NAMALWA (cell line): ENCODE results near the gene TXNDC17.
"Not testable (repeated sequence)": the region's sequence is repeated elsewhere in the genome, so short reads cannot be mapped to it uniquely, and the experiment has no call there.

Experiments used
- DNase-seq: peaks from one replicate; pipeline ENCODE4 v3.0.0-alpha.2; 2015; ENCODE audit warnings: low spot score

TXNDC17 gene

DNA sequence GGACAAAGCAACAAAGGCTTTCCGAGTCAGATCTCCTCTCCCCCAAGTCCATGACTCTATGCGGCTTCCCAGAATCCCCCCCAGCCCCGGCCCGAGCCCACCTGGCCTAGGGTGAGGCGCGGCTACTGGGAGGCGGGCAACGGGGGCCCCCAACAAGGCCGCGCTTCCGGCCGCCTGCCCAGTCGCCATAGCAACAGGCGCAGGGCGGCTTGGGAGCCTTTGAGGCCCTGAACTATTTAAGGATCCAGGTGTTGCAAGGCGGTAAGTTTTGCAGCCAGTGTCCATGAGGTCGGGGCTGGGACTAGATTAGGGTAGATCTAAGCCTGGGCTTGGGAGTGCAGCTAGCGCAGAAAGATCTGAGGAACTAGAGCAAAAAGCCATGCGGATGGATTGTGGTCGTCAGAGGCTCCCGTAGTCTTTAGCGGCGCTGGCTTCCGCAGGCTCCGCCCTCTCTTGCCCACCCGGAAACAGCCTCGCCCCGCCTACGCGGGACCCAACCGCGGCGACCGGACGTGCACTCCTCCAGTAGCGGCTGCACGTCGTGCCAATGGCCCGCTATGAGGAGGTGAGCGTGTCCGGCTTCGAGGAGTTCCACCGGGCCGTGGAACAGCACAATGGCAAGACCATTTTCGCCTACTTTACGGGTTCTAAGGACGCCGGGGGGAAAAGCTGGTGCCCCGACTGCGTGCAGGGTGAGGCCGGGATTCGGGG is at the start of gene TXNDC17, which contains the start of gene KIAA0753:
TSS of gene TXNDC17 (plus strand) at position 525 of the 711 bp plus-strand sequence. CDS start at position 548, 23 bp downstream.
TSS of gene KIAA0753 (minus strand) at position 176 of the 711 bp plus-strand sequence. CDS start 5,608 bp downstream, outside the sequence.
- DNase-seq = peak; percentile 83

- no peak for DNase-seq
Measured at GRCh38 chr17:6591599-6592158, 49.2 kb upstream of the TXNDC17 start.

DNA sequence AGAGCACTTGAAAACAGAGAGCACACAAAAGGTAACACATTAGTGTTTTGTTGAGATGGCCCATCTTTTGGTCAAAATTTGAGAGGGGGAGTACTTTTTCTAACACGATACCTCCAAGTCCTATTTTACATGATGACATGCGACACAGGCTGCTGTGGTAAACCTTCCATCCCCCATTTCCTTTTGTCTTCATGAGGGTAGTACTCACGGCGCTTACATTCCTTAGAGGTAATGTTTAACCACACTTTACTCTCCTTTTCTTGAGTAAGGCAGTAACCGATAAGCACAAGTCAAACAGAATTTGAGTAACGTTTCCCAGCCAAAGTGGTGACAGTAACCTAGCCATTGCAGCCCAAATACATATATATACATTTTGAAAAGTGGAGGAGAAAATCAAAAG is 48.7 kb upstream of the TXNDC17 start:
- no peak for DNase-seq

DNA sequence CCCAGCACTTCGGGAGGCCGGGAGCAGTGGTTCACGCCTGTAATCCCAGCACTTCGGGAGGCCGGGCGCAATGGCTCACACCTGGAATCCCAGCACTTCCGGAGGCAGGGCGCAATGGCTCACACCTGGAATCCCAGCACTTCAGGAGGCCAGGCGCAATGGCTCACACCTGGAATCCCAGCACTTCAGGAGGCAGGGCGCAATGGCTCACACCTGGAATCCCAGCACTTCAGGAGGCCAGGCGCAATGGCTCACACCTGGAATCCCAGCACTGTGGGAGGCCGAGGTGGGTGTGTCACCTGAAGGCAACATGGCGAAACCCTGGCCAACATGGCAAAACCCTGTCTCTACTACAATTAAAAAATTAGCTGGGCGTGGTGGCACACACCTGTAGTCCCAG is 47.5 kb upstream of the TXNDC17 start:
- not testable (repeated sequence) for DNase-seq

DNA sequence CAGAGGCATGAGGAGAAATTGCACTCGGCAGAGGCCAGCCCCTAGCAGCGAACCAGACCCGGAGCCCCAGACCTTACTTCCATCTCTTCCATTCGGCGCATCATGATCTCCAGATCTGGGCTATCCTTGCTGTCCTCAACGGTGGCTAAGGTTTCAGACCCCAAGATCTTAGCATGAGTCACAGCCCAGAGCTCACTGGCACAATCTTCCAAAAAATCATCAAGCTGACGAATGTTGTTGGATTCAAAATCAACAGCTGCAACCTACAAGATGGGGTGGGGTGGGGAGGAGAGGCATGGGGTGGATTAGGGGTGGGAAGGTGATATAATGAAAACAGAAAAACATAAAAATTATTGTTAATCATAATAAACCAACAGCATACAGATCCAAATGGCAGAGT is 44.8 kb upstream of the TXNDC17 start:
- DNase-seq = no peak

- DNase-seq = no peak
Measured at GRCh38 chr17:6596511-6596910, 44.3 kb upstream of the TXNDC17 start.

- DNase-seq = no peak
Measured at GRCh38 chr17:6596941-6597340, 43.9 kb upstream of the TXNDC17 start.

- no peak for DNase-seq
Measured at GRCh38 chr17:6597727-6598126, 43.1 kb upstream of the TXNDC17 start.

- peak; percentile 40 for DNase-seq
Measured at GRCh38 chr17:6599364-6599763, 41.5 kb upstream of the TXNDC17 start.

GRCh38 chr17:6602141-6602540 is 38.7 kb upstream of the TXNDC17 start:
- DNase-seq = no peak

- no peak for DNase-seq
Measured at GRCh38 chr17:6603744-6604325, 37.0 kb upstream of the TXNDC17 start.

GRCh38 chr17:6605142-6605541 is 35.7 kb upstream of the TXNDC17 start:
- DNase-seq = no peak

DNA sequence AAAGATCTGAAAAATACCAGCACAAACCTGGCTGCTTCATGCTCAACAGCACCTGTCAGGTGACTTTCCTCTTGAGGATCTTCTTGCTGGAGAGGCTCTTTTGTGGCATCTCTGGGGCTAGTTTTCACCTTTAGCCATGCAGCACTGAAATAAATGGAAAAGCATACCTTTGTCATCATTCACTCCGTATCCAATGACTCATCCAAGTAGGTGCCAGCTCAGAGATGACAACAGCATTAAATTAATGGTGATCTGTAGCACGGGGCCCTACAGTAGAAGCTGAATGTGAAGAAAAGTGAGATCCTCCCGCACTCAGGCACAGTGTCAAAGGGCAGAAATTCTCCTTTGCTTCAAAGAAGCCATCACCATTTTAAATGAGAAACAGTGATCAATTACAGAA is 32.5 kb upstream of the TXNDC17 start:
- DNase-seq = no peak

DNA sequence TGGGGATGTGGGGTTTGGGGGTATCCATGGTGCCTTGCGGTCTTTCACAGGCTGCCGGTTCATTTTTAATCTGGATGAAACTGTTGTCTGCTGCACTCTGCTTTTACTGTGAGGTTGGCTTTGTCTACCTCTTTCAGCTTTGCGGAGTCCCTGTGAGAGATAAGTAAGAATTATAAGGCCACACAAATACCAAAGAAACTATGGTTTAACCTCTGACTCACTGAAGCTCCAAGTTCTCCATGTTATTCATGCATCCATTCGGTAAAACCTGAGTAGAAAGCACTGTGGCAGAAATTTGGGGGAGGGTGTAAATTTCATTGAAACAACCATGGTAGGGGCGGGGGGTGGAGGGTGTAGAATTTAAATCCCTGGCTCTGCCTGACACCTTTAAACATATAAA is 30.8 kb upstream of the TXNDC17 start:
- DNase-seq = no peak

- DNase-seq = no peak
Measured at GRCh38 chr17:6611231-6611630, 29.6 kb upstream of the TXNDC17 start.

DNA sequence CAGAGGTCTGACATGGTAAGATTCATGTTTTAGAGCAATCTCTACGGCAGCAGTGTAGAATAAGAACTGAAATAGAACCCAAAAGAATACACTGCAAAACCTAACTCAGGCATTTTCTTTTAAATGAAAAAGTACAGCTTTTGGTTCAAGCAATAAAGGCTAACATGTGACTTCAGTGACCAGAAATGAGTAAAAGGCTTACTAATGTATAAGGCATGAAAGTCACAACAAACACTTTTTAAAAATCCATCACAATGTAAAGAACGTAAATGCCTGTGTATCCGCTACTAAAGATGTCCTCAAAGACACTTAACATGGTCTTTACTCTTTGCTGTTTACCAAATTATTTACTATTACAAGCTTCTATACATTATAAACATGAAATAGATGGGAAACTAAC is 16.9 kb upstream of the TXNDC17 start:
- DNase-seq = no peak

DNA sequence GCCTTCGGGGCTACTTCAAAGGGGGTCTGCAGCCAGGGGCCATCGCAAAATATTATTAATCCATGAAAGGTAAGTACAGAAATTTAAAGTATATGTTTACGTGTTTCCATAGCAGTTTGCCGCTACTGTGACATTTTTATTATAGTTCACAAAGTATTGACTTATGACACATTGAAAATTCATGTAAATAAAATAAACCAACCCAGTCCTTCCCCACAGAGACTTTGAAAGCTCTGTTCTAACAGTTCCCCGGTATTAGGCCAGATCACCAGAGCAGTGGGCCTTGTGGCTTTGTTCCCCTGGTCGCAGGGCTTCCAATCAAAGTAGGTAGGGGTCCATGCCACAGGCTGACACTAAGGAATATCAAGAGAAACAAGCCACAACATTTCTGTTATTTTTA is 14.2 kb upstream of the TXNDC17 start:
- no peak for DNase-seq

DNA sequence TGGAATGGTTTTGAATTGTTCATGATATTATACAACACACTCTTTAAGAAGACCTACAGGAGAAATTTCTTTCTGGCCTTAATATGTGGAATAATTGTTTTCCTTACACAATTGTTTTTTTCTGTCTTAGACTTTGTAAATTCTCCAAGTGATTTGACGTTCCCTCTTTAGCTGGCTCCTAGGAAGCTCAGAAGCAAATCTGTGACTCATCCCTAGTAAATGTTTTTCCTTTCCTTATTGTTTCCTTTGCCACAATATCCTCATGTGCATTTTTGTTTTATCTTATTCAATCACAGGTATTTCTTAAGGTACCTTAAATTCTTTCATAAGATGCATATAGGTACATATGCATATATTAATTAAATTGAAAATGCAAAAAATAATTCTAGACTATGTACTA is 13.8 kb upstream of the TXNDC17 start:
- no peak for DNase-seq

DNA sequence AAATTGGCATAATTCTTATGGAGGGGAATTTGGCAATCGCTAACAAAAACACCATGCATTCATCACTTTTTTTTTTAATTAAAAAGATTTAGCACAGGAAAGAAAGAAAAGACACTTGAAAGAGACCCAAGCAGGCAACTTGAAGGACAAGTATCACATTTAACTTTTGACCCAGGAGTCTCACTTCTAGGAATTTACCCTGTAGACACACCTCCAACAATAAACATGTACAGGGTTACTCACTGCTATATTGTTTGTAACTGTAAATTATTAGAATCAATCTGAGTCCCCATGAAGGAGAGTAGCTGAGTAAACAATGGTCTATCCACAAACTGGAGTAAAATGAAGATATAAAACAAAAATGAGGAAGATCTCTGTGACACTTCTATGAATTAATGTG is 10.5 kb upstream of the TXNDC17 start:
- DNase-seq = no peak

- no peak for DNase-seq
Measured at GRCh38 chr17:6632530-6632929, 8.3 kb upstream of the TXNDC17 start.

GRCh38 chr17:6633263-6633662 is 7.6 kb upstream of the TXNDC17 start:
- no peak for DNase-seq

DNA sequence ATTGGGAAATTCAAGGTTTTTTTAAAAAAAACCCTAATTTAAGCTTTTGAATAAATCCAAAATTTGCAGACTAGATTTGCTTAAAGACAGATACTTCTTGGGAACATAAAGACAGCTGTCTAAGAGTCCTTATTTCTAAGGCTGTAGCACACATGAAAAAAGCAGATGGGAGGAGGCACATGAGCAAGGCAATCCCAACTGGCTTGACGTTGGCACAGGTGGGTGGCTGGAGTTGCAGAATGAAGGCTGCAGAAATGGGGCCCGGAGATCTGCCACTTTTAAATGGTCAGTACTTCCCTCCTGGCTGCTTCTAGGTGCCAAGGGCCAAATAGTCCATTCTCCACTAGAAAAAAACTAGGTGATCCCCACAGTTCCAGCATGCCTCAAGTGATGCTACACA is 4.8 kb upstream of the TXNDC17 start:
- DNase-seq = no peak

DNA sequence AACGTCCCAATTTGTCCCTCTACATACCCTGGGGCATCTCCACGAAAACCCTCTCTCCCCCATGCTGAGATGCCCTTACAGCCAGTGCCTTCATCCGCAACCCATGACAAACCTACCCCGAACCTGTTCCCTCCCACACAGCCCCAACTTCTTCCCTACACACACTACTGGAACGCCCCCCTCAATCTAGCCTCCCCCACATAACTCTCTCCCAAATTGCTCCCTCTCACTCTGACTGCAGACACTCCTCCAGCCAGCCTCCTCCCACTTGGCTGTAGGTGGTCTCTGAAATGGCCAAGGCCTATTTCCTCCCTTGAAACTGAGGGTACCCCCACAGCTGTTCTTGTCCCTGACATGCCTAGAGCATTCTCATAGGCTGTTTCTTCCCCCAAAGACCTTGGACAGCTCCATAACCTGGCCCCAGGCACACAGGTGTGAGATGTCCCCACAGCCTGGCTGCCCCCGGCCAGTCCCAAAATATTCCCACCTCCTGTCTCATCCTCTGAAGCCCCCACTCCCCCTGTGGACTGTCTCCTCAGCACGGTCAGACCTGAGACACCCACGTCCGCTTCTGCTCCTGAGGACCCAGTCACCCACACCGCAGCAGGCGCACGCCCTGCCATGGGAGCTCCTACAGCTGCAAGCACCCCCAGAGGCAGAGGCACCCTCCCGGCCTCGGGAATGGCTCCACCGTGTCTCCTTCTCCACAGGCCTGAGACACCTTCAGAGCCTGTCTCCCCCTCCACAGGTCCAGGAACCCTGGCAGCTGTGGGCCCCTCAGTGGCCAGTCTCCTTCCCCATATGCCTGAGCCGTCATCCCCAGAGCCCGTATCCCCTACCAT is 4.0 kb upstream of the TXNDC17 start:
- DNase-seq = no peak
